Breast epithelium (tissue), 3 donors: ENCODE data around the gene SERPINA5.

ENCODE experiments used
- POLR2A ChIP-seq: fragments of 450-650 bp; IDR thresholded peaks from one replicate; pipeline ENCODE4 v1.6.1; 2016; ENCODE audit warnings: antibody characterized with exemption, mild to moderate bottlenecking, moderate library complexity
- TF ChIP-seq, protein P1 (sequence below), 3 donors: fragments of 450-650 bp; IDR thresholded peaks; one replicate each; pipeline ENCODE4 v1.5.1; 2016 to 2017; ENCODE audit warnings: antibody characterized with exemption in 3 of 3, mild to moderate bottlenecking in 3 of 3, moderate library complexity in 3 of 3

DNA sequence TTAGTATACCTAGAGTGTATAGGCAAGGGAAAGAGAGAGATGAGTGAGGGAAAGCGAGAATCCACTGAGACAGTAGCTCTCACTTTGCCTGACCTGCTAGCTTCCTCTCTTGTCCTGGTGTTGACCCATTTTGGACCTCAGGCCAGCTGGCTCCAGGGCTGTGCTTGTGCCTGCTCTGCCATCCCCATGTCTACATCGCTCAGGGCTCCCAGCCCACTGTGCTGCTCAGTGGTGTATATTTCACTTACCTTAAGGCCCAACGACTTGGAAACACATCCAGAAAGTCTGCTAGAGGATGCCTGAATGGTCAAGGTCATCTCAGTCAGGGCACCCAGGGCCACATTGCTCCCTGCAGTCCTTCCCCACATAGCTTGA, 20.9 kb upstream of the SERPINA5 start:
- TF ChIP-seq POLR2A = no peak
- TF ChIP-seq, protein P1, sequence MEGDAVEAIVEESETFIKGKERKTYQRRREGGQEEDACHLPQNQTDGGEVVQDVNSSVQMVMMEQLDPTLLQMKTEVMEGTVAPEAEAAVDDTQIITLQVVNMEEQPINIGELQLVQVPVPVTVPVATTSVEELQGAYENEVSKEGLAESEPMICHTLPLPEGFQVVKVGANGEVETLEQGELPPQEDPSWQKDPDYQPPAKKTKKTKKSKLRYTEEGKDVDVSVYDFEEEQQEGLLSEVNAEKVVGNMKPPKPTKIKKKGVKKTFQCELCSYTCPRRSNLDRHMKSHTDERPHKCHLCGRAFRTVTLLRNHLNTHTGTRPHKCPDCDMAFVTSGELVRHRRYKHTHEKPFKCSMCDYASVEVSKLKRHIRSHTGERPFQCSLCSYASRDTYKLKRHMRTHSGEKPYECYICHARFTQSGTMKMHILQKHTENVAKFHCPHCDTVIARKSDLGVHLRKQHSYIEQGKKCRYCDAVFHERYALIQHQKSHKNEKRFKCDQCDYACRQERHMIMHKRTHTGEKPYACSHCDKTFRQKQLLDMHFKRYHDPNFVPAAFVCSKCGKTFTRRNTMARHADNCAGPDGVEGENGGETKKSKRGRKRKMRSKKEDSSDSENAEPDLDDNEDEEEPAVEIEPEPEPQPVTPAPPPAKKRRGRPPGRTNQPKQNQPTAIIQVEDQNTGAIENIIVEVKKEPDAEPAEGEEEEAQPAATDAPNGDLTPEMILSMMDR (IDR thresholded peaks at IDR 0.05) = no peak
